ENCODE results near the gene PRUNE2.

PRUNE2 gene

GRCh38 chr9:76725885-76726284 is 180.0 kb downstream of the PRUNE2 start:
- no peak for DNase-seq

- DNase-seq: no peak
Observed at GRCh38 chr9:76725011-76725546, 180.8 kb downstream of the PRUNE2 start.

GRCh38 chr9:76720245-76720644 is 185.7 kb downstream of the PRUNE2 start:
- no peak for DNase-seq

DNA sequence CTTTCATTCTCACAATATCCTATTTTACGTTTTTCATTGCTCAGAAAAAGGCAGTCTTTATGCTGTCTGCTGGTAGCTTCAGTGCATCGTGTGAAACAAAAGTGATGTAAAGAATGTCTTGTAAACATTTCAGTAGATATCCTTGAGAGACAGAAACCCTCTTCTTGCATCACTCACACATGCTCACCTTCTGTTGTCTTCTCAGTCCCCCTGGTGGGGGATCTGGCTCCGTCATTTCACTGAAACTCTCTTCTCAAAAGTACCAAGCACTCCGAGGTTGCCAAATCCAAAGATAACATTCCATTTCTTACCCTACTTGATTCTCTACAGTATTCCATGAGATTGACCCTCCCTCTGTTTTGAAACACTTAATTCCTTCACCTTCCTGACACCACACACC is 187.7 kb downstream of the PRUNE2 start:
- DNase-seq: no peak

DNA sequence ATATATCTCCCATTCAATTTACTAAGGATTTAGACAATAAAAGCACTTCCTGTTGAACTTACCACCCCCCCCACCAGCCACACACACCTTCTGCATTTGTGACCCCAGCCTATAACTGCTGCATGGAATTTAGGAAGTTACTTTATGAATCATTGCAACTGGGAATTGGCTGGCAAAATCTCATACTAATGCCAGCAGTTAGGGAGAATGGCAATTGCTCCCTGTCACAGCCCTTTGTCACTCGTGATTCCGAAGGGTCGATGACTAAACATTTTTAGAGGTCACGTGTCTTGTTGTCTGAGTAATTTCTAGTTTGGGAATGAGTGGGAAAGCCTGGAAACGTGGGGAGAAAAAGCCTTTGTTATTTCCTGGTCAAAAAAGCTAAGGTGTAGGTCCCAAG is 188.3 kb downstream of the PRUNE2 start:
- no peak for DNase-seq

- DNase-seq: no peak
Observed at GRCh38 chr9:76717176-76717575, 188.7 kb downstream of the PRUNE2 start.

- DNase-seq: no peak
Observed at GRCh38 chr9:76716085-76716672, 189.7 kb downstream of the PRUNE2 start.

DNA sequence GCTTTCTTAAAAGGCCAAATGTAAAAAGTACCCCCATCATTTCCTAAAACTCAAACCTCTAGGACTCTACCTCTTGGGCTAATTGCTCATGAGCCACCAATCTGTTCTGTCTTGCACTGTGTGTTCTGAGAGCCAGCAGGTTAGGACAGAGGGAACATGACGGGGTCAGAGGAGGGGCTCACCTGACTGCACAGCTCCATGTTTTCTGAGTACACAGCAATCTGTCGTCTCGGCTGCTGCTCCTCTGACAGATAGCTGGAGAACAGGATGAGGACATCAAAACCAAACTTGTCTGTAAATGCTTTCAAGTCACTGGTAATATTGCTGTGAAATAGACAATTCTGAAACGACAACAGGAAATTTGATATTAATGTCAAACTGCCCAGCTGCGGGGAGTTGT is 192.5 kb downstream of the PRUNE2 start:
- no peak for DNase-seq

- no peak for DNase-seq
Observed at GRCh38 chr9:76709020-76709419, 196.9 kb downstream of the PRUNE2 start.

DNA sequence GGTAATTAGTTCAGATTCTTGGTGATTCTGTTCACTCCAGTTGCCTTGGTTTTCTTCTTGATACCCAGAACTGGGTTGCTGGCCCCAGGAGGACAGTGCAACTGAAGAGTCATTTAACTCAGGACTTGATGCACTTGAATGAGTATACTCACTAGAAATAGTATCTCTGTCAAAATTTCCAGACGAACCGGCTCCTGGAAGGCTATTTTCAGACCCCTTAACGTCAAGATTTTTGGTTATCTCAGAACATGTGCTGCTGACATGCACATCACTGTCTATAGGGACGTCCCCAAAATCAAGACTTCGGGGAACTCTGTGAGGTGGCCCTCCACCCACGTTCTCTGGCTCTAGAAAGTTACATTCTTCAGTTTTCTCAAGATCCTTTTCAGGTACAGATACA is 198.4 kb downstream of the PRUNE2 start:
- no peak for DNase-seq

GRCh38 chr9:76704593-76705204 is 201.2 kb downstream of the PRUNE2 start:
- DNase-seq: no peak

DNA sequence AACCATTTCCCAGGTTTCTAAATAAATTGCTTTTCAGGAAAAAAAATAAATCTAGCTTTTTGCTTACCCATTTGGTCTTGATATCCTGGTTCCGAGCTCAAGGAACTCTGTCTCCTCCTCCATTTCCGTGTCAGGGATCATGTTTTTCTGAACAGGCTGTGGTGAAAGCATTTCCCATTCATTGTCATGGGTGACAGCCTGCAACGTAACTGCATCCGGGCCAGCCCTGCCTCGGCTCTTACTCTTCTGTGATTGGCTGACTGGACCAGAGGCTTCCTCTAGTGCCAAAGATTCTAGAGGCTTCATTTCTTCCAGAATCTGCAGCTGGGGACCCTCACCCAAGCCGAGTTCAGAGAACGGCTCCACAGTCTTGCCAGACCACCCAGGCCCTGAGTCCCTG is 202.6 kb downstream of the PRUNE2 start:
- DNase-seq: no peak

DNA sequence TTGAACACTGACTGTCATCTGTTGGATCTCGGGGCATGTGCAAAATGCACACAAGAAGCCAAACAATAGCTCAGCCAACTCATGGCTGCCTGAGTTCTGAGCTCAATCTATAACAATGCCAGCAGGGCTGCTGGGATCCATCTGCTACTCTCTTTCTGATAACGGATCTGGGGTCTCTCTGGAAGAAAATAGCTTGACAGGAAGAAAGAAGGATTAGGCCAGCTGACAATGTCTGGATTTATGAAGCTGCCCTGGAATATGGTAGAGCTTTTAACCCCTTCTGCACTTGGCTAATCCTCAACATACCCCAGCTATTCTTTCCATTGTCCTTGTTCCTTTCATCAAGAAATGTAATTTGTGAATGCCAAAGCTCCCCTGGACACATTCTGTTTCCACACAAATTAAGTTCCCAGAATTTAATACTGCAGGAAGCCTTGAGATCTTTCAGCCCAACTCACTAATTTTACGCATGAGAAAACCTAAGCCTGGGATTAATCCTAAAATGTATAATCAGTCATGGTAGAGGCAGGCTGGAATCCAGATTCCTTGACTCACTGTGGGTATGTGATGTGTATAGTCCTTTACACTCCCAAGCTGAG is 204.4 kb downstream of the PRUNE2 start:
- no peak for DNase-seq

GRCh38 chr9:76700916-76701315 is 205.0 kb downstream of the PRUNE2 start:
- no peak for DNase-seq

- DNase-seq: no peak
Observed at GRCh38 chr9:76699971-76700370, 205.9 kb downstream of the PRUNE2 start.

- DNase-seq: no peak
Observed at GRCh38 chr9:76697554-76697953, 208.4 kb downstream of the PRUNE2 start.

- no peak for DNase-seq
Observed at GRCh38 chr9:76697081-76697480, 208.8 kb downstream of the PRUNE2 start.

DNA sequence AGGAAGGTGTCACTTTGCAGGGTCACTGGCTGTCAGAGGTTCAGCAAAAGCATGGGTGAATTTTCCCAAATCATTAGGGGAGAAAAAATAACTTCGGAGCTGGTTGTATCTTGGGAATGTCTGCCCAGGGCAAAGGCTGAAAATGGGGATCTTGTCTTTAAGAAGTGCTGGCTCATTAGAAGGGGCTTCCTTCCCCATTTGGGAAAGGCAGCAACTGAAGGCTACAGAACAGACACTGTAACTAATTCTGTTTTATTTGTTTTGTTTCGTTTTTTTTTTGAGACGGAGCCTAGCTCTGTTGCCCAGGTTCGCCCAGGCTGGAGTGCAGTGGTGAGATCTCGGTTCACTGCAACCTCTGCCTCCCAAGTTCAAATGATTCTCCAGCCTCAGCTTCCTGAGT is 212.0 kb downstream of the PRUNE2 start:
- DNase-seq: no peak

DNA sequence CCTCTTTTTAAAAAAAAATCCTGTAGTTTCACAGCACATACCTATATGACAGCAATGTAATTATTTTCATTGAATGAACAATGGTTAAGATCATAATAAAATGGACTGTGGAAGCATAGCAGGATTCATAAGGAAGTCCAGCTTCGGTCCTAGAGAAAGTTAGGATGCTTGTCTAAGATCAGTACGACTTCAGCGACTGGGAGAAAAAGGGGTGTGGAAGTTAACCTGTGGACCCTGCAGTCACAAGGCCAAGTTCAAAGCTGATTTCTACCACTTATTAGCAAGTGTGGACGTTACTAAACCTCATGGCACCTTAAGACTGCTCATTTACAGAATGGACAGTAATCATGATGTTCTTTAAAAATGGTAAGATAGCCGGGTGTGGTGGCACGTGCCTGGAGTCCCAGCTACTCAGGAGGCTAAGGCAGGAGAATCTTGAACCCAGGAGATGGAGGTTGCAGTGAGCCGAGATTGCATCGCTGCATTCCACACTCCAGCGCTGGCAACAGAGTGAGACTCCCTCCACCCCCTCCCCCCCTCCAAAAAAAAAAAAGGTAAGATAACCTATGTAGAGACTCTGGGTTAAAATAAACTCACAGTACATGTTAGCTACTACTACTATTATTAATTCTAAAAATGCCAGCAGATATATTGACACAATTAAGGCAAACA is 213.3 kb downstream of the PRUNE2 start:
- DNase-seq: no peak

DNA sequence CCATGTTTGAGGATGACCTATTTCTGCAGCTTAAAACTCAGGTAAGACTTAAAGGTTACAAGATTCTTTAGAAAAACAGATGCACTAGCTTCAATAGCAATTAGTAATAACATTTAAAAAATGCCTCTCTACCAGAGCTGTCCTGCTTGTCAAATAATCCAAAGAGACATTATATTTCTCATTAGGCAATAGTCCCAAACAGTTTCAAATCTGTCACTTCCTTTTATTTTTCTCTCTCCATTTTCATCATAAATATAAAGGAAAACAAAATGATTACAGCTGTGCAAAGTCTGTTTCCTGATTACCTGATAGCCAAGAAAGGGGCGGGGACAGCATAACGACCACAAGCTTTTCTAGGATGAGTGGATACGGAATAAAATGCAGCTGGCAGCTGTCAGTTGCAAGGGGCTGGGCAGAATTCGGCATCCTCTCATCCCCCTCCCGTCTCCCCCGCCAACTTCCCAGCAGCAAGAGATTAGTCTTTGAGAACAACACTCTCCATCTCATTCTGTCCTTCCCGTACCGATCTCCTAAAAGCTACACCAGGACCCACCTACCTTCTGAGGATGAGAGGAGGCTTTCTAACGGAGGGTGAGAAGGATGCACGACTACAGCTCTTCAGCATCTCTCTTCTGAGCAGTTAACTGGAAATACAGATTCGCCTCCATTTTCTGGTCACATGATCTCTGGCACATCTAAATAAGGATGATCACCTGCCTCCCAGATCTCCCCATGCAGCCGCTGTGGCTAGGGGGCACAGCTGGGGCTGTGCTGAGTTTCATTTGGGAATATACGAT is 214.2 kb downstream of the PRUNE2 start:
- DNase-seq: no peak

- no peak for DNase-seq
Observed at GRCh38 chr9:76690973-76691370, 214.9 kb downstream of the PRUNE2 start.

DNA sequence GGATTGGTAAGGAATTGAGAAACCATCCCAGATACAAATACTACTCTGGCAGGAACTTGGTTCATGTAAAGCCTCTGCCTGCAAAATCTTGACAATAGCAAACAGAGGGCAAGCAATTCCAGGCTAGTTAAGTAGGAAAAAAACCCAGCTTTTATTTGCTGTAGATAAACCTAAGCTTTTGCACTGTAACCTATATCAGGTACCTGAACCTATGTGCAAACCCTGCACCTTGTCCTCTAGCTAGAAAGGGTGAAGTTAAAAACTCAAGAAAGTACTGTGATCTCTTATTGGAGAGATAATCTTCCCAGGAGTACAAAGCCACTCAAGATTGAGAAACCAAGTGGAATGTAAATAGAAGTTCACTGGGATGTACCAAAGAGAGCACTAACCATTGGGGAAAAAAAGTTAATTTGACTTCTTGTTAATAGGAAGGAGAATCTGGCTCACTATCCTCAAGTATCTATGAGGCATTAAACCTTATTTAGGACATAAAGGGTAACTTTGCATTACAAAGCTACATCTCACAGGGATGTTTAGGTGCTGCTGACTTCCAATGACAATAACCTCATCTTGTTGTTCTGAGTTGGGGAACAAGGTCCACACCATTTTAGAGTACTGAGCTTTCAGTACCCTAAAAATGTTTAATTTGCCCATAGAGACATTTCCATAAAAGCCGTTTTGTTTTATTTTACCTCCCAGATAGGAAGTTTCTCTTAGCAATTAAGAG is 215.5 kb downstream of the PRUNE2 start:
- no peak for DNase-seq
